CD14-positive monocyte (primary cell): Measurements from ENCODE around the gene OTOR. TPM values are rescaled to one million over a fixed set of nuclear protein-coding genes. Genes with fewer than 3 reads are reported as not detected.

Experiments used
- DNase-seq, 3 donors: peaks; one replicate each; pipeline ENCODE4 v3.0.0-alpha.2; 2011 to 2022
- H2AFZ ChIP-seq: 2 replicates; pipeline ENCODE4 v1.6.0; 2012; ENCODE audit warnings: mild to moderate bottlenecking, low read depth, low read length, inconsistent platforms; ENCODE audit not compliant: insufficient read depth, poor library complexity, severe bottlenecking
- H3K27ac ChIP-seq, 2 donors: 1 replicate in 1 of 2; 2 replicates in 1 of 2; pipeline ENCODE4 v1.5.1; 2012 to 2013; ENCODE audit warnings: low read length in 2 of 2, control low read depth in 1 of 2, inconsistent platforms in 1 of 2, low read depth in 1 of 2, mild to moderate bottlenecking in 1 of 2
- H3K27me3 ChIP-seq, 2 donors: one replicate each; pipeline versions ENCODE4 v1.6.0 to v1.6.1; 2011 to 2013; ENCODE audit warnings: low read length in 2 of 2; ENCODE audit not compliant: control insufficient read depth in 2 of 2, insufficient read depth in 2 of 2
- H3K36me3 ChIP-seq, 2 donors: replicated peaks in 1 of 2; 1 replicate in 1 of 2; 2 replicates in 1 of 2; pipeline versions ENCODE4 v1.5.1 to v1.6.1; 2012 to 2013; ENCODE audit warnings: low read length in 2 of 2, control low read depth in 1 of 2, inconsistent platforms in 1 of 2, mild to moderate bottlenecking in 1 of 2; ENCODE audit not compliant: insufficient read depth in 2 of 2, control insufficient read depth in 1 of 2
- H3K4me1 ChIP-seq, 2 donors: 1 replicate in 1 of 2; 2 replicates in 1 of 2; pipeline versions ENCODE4 v1.5.1 to v1.6.1; 2012 to 2013; ENCODE audit warnings: low read length in 2 of 2, control low read depth in 1 of 2, inconsistent platforms in 1 of 2, mild to moderate bottlenecking in 1 of 2, moderate library complexity in 1 of 2; ENCODE audit not compliant: insufficient read depth in 2 of 2, control insufficient read depth in 1 of 2
- H3K4me2 ChIP-seq: replicated peaks from 2 replicates; pipeline ENCODE3; 2012; ENCODE audit warnings: low read length, moderate library complexity, mild to moderate bottlenecking; ENCODE audit not compliant: poor library complexity, severe bottlenecking; ENCODE audit errors: extremely low read depth
- H3K4me3 ChIP-seq, 3 experiments: fragments of 200-600 bp in 1 of 3; sonication (generic) in 1 of 3; replicated peaks in 1 of 3; 1 replicate in 2 of 3; 2 replicates in 1 of 3; pipeline ENCODE4 v1.5.1; 2011 to 2013; ENCODE audit warnings: low read length in 3 of 3, mild to moderate bottlenecking in 3 of 3, control low read depth in 2 of 3, low read depth in 2 of 3, inconsistent platforms in 1 of 3, moderate library complexity in 1 of 3
- H3K79me2 ChIP-seq: 2 replicates; pipeline ENCODE4 v1.6.0; 2012; ENCODE audit warnings: mild to moderate bottlenecking, control low read depth, inconsistent platforms, low read length, moderate library complexity; ENCODE audit not compliant: insufficient read depth
- H3K9ac ChIP-seq: 2 replicates; pipeline ENCODE4 v1.6.0; 2017; ENCODE audit warnings: low read length, mild to moderate bottlenecking; ENCODE audit not compliant: insufficient read depth, poor library complexity, severe bottlenecking
- H3K9me3 ChIP-seq, 2 donors: replicated peaks in 1 of 2; 1 replicate in 1 of 2; 2 replicates in 1 of 2; pipeline versions ENCODE4 v1.5.1 to v1.6.1; 2012 to 2013; ENCODE audit warnings: low read length in 2 of 2, control low read depth in 1 of 2; ENCODE audit not compliant: control insufficient read depth in 1 of 2, insufficient read depth in 1 of 2
- H4K20me1 ChIP-seq: 2 replicates; pipeline ENCODE4 v1.6.0; 2012; ENCODE audit warnings: mild to moderate bottlenecking, low read length, control low read depth, moderate library complexity; ENCODE audit not compliant: insufficient read depth
- H3K27ac Mint-ChIP-seq, 7 donors: one replicate each; pipeline ENCODE4 v1.8.0; 2020; ENCODE audit warnings: mild to moderate bottlenecking in 7 of 7, mixed read lengths in 7 of 7, moderate library complexity in 6 of 7, inconsistent platforms in 2 of 7
- H3K27me3 Mint-ChIP-seq, 3 donors: one replicate each; pipeline ENCODE4 v1.8.0; 2021 to 2022; ENCODE audit warnings: low read depth in 3 of 3, mild to moderate bottlenecking in 3 of 3, mixed read lengths in 3 of 3, moderate library complexity in 3 of 3, inconsistent platforms in 1 of 3
- H3K36me3 Mint-ChIP-seq, 2 donors: one replicate each; pipeline ENCODE4 v1.8.0; 2020; ENCODE audit warnings: mixed read lengths in 2 of 2, inconsistent platforms in 1 of 2, mild to moderate bottlenecking in 1 of 2
- H3K4me1 Mint-ChIP-seq: one replicate; pipeline ENCODE4 v1.8.0; 2020; ENCODE audit warnings: mild to moderate bottlenecking, mixed read lengths
- H3K4me3 Mint-ChIP-seq, 2 donors: one replicate each; pipeline ENCODE4 v1.8.0; 2020; ENCODE audit warnings: mild to moderate bottlenecking in 2 of 2, mixed read lengths in 2 of 2, moderate library complexity in 1 of 2
- H3K9me3 Mint-ChIP-seq, 7 donors: one replicate each; pipeline ENCODE4 v1.8.0; 2020 to 2022; ENCODE audit warnings: mixed read lengths in 7 of 7, mild to moderate bottlenecking in 6 of 7, moderate library complexity in 6 of 7, inconsistent platforms in 2 of 7
- CTCF ChIP-seq: fragments of 200-600 bp; IDR thresholded peaks from one replicate; pipeline ENCODE4 v1.8.0; 2022; ENCODE audit warnings: antibody characterized with exemption, mild to moderate bottlenecking
- WGBS: methylation state at CpG from one replicate; pipeline ENCODE4 v1.1.5; 2013; ENCODE audit warnings: missing lambda C conversion rate; ENCODE audit not compliant: insufficient coverage; 5-methylcytosine and 5-hydroxymethylcytosine counted together
- intact Hi-C, 2 donors: fragments of 100-400 bp; cut with micrococcal nuclease; formaldehyde crosslinking; loops; one replicate each; pipeline versions ENCODE4 v1.15.0 to v1.15.1; 2023
- polyA plus RNA-seq, 3 donors: library from polyadenylated mRNA; depleted of rRNA in 1 of 3; unstranded in 2 of 3; stranded (reverse) in 1 of 3; fragments of 300-500 nt in 2 of 3; fragments of >200 nt in 1 of 3; fragmentation: Illumina TruSeq in 2 of 3; gene quantifications; 1 replicate in 2 of 3; 2 replicates in 1 of 3; pipeline ENCODE4 v1.2.3, GENCODE V29; 2012 to 2021

OTOR gene
- polyA plus RNA-seq, 3 donors: not detected

GRCh38 chr20:16752082-16752481, 3.9 kb downstream of the OTOR start:
- H3K4me2 ChIP-seq: no peak overlapping the region
- Mint-ChIP-seq H3K27me3 (peaks cover 12 to 23% (median 17%) of the 10 kb centered on the region in 3 donors), H3K4me3 (no peak overlapping the region), H3K36me3 (no peaks in the 10 kb centered on the region), H3K4me1 (no peaks in the 10 kb centered on the region), H3K27ac (no peak overlapping the region), H3K9me3 (peaks cover 0 to 11% (median 5%) of the 10 kb centered on the region in 7 donors)
- H3K27ac ChIP-seq: no peak overlapping the region
- peaks cover 0 to 5% of the 10 kb centered on the region in 2 donors for H3K9me3 ChIP-seq
- peaks cover 2 to 22% of the 10 kb centered on the region in 2 donors for H3K27me3 ChIP-seq
- no peak for DNase-seq
- H3K4me3 ChIP-seq: no peak overlapping the region
- intact Hi-C loops: loop anchor here in 1 of 2 donors (10.0 kb wide), 1 partner anchor 47 kb away; no protein-coding TSS in a partner anchor
- TF ChIP-seq CTCF: no peak
- no peak overlapping the region for H3K9ac ChIP-seq
- no peaks in the 10 kb centered on the region for H3K36me3 ChIP-seq
- no CpG with 5 or more reads among the region's 1 CpG for WGBS
- no peaks in the 10 kb centered on the region for H4K20me1 ChIP-seq
- H3K79me2 ChIP-seq: no peaks in the 10 kb centered on the region
- no peaks in the 10 kb centered on the region for H3K4me1 ChIP-seq
- H2AFZ ChIP-seq: no peak overlapping the region

GRCh38 chr20:16752901-16753300, 4.7 kb downstream of the OTOR start:
- H3K4me3 ChIP-seq: no peak overlapping the region
- peaks cover 11 to 22% (median 17%) of the 10 kb centered on the region in 3 donors for H3K27me3 Mint-ChIP-seq
- no peak overlapping the region for H2AFZ ChIP-seq
- H3K9me3 ChIP-seq: peaks cover 0 to 6% of the 10 kb centered on the region in 2 donors
- no peaks in the 10 kb centered on the region for H3K79me2 ChIP-seq
- no peaks in the 10 kb centered on the region for H3K36me3 ChIP-seq
- no peak overlapping the region for H3K27ac ChIP-seq
- H3K4me2 ChIP-seq: no peak overlapping the region
- peaks cover 2 to 17% of the 10 kb centered on the region in 2 donors for H3K27me3 ChIP-seq
- no peaks in the 10 kb centered on the region for H3K4me1 ChIP-seq
- no peak overlapping the region for H3K27ac Mint-ChIP-seq
- H3K4me3 Mint-ChIP-seq: no peak overlapping the region
- no peak overlapping the region for H3K9ac ChIP-seq
- intact Hi-C loops: loop anchor here in 1 of 2 donors (10.0 kb wide), 1 partner anchor 48 kb away; no protein-coding TSS in a partner anchor
- no peak for DNase-seq
- TF ChIP-seq CTCF: no peak
- H3K4me1 Mint-ChIP-seq: no peaks in the 10 kb centered on the region
- H4K20me1 ChIP-seq: no peaks in the 10 kb centered on the region
- H3K36me3 Mint-ChIP-seq: no peaks in the 10 kb centered on the region
- peaks cover 2 to 11% (median 5%) of the 10 kb centered on the region in 7 donors for H3K9me3 Mint-ChIP-seq
